Measurements from ENCODE around the gene KIAA1191.

The KIAA1191 gene

DNA sequence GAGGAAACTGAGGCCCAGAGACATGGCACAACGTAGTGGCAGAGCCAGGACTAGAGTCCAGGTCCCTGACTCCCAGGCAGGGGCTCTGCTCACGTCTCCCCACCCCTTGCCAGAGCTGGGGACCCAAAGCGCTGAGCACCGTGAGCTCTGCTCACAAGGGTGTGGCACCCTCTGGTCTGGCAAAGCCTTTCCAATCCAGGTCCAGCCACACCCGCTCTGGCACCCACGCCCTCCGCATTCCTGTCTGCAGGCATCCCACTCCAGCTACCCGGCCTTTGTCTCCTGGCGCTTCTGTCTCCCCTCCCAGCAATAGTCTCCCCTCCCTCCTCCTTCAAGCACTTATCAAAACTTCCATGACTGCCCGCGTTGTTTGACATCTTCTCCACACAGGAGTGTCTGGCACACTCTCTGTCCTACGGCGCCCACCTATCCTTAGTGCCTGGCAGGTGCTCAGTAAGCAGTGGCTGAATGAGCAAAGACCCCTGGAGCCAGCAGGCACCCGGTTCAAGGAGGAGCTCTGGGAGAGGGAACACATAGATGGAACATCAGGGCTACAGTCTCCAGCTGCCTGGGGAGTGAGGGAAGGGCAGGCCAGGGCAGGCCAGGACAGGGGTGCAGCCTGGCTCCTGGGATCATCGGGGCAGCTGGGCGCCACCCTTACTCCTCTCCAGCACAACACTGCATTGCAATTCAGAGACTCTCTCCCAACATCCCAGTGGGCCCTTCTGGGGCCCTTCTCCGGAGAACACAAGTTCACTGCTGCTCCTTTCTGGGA lies 39.0 kb upstream of the KIAA1191 start:
- Histone ChIP-seq H3K9me3 (ENCODE audit: control insufficient read depth, insufficient read depth, low read length) (no peaks in the 10 kb centered on the region), H3K27ac (ENCODE audit: low read length) (no peak overlapping the region), H3K4me1 (ENCODE audit: control insufficient read depth, insufficient read depth, low read length) (no peaks in the 10 kb centered on the region), H3K36me3 (ENCODE audit: control insufficient read depth, insufficient read depth, low read length) (no peaks in the 10 kb centered on the region), H3K27me3 (ENCODE audit: control insufficient read depth, insufficient read depth, low read length) (no peaks in the 10 kb centered on the region), H3K4me3 (ENCODE audit: low read length) (no peak overlapping the region)
- no peak for DNase-seq (ENCODE audit: low read depth, low spot score)
- WGBS (ENCODE audit: insufficient coverage, insufficient read length): no CpG with 5 or more reads among the region's 17 CpGs

DNA sequence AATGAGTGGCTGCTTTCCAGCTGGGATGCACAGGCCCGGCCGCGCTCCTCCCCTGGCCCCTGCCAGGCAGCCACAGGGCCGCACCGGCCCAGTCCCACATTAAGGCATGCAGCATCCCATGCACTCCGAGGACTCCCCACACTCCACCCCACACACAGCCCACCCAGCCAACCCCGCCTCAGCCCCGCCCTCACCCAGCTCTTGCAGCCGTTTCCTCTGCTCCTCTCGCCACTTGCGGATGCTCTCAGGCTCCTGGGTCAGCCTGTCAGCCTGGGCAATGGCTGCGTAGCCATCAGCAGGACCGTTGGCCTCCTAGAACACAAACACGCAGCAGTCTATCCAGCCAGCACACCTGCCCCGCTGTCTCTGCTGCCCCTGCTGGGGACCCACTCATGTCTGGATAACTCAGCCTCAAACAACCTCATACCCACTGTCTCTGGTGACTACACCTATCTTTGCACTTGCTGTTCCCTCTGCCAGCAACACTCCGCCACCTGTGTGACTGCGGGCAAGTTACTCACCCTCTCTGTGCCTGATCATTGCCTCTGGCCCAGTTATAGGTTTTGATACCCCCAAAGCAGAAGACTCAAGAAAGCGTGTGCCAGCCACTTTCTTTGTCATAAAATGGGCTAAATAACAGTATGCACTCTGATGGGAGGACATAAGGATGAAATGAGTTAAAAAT lies 36.3 kb upstream of the KIAA1191 start:
- H3K36me3 ChIP-seq (ENCODE audit: control insufficient read depth, insufficient read depth, low read length): no peaks in the 10 kb centered on the region
- WGBS (ENCODE audit: insufficient coverage, insufficient read length): no CpG with 5 or more reads among the region's 18 CpGs

GRCh38 chr5:176396330-176396729 lies 34.8 kb upstream of the KIAA1191 start:
- WGBS (ENCODE audit: insufficient coverage, insufficient read length): no CpG with 5 or more reads among the region's 6 CpGs
- Histone ChIP-seq H3K9me3 (ENCODE audit: control insufficient read depth, insufficient read depth, low read length) (no peaks in the 10 kb centered on the region), H3K27ac (ENCODE audit: low read length) (no peak overlapping the region), H3K27me3 (ENCODE audit: control insufficient read depth, insufficient read depth, low read length) (no peaks in the 10 kb centered on the region), H3K36me3 (ENCODE audit: control insufficient read depth, insufficient read depth, low read length) (no peaks in the 10 kb centered on the region), H3K4me1 (ENCODE audit: control insufficient read depth, insufficient read depth, low read length) (no peaks in the 10 kb centered on the region), H3K4me3 (ENCODE audit: low read length) (no peak overlapping the region)
- no peak for DNase-seq (ENCODE audit: low read depth, low spot score)

More for the DNA sequence above, 36.3 kb upstream of the KIAA1191 start:
- Histone ChIP-seq H3K9me3 (ENCODE audit: control insufficient read depth, insufficient read depth, low read length) (no peaks in the 10 kb centered on the region), H3K4me1 (ENCODE audit: control insufficient read depth, insufficient read depth, low read length) (no peaks in the 10 kb centered on the region), H3K4me3 (ENCODE audit: low read length) (no peak overlapping the region), H3K27ac (ENCODE audit: low read length) (no peak overlapping the region), H3K27me3 (ENCODE audit: control insufficient read depth, insufficient read depth, low read length) (no peaks in the 10 kb centered on the region)
- no peak for DNase-seq (ENCODE audit: low read depth, low spot score)

DNA sequence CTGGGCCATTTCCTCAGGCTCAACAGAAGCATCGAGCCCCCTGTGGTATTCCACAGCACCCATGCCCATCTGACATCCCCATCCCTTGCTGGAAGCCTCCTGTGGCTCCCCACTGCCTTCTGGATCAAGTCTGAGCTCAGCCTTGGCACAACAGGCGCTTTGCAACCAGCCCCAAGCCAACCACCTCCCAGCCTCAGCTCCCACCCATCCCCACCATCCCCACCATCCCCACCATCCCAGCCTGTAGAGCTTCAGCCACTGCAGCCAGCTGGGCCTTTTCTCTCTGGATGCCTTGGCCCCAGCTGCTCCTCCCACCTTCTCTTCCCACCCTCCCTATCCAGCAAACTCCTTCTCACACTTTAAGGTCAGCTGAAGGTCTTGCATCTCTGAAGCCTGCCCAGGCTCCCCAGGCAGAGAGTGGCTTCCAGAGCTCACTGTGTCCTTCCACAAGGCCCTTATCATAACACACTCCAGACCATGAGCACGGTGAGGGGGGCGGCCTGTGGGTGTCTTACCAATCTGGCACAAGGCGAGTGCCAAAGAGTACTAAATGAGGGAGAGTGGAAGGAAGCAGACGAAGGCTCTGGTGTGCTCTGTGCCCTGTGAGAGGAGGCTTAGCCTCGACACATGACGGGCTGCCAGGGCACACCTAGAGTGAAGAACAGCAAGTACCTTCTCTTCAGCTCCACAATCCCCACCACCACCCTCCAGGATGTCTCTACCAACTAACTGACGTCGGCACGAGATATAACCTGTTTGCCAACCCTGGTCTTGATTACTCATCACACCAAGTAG lies 33.5 kb upstream of the KIAA1191 start:
- Histone ChIP-seq H3K4me3 (ENCODE audit: low read length) (no peak overlapping the region), H3K4me1 (ENCODE audit: control insufficient read depth, insufficient read depth, low read length) (no peaks in the 10 kb centered on the region), H3K36me3 (ENCODE audit: control insufficient read depth, insufficient read depth, low read length) (no peaks in the 10 kb centered on the region), H3K27me3 (ENCODE audit: control insufficient read depth, insufficient read depth, low read length) (no peaks in the 10 kb centered on the region), H3K27ac (ENCODE audit: low read length) (no peak overlapping the region), H3K9me3 (ENCODE audit: control insufficient read depth, insufficient read depth, low read length) (no peaks in the 10 kb centered on the region)
- WGBS (ENCODE audit: insufficient coverage, insufficient read length): no CpG with 5 or more reads among the region's 11 CpGs
- DNase-seq (ENCODE audit: low read depth, low spot score): no peak

GRCh38 chr5:176394096-176394495 lies 32.5 kb upstream of the KIAA1191 start:
- Histone ChIP-seq H3K36me3 (ENCODE audit: control insufficient read depth, insufficient read depth, low read length) (no peaks in the 10 kb centered on the region), H3K4me3 (ENCODE audit: low read length) (no peak overlapping the region), H3K9me3 (ENCODE audit: control insufficient read depth, insufficient read depth, low read length) (no peaks in the 10 kb centered on the region), H3K27me3 (ENCODE audit: control insufficient read depth, insufficient read depth, low read length) (no peaks in the 10 kb centered on the region), H3K27ac (ENCODE audit: low read length) (no peak overlapping the region), H3K4me1 (ENCODE audit: control insufficient read depth, insufficient read depth, low read length) (no peaks in the 10 kb centered on the region)
- no peak for DNase-seq (ENCODE audit: low read depth, low spot score)
- WGBS (ENCODE audit: insufficient coverage, insufficient read length): no CpG with 5 or more reads among the region's 9 CpGs

GRCh38 chr5:176392526-176392925 lies 31.0 kb upstream of the KIAA1191 start:
- no peaks in the 10 kb centered on the region for H3K27me3 ChIP-seq (ENCODE audit: control insufficient read depth, insufficient read depth, low read length)
- no peaks in the 10 kb centered on the region for H3K36me3 ChIP-seq (ENCODE audit: control insufficient read depth, insufficient read depth, low read length)
- no peaks in the 10 kb centered on the region for H3K9me3 ChIP-seq (ENCODE audit: control insufficient read depth, insufficient read depth, low read length)
- no peaks in the 10 kb centered on the region for H3K4me1 ChIP-seq (ENCODE audit: control insufficient read depth, insufficient read depth, low read length)
- no peak overlapping the region for H3K4me3 ChIP-seq (ENCODE audit: low read length)
- no peak for DNase-seq (ENCODE audit: low read depth, low spot score)
- WGBS (ENCODE audit: insufficient coverage, insufficient read length): no CpG with 5 or more reads among the region's 11 CpGs
- no peak overlapping the region for H3K27ac ChIP-seq (ENCODE audit: low read length)

DNA sequence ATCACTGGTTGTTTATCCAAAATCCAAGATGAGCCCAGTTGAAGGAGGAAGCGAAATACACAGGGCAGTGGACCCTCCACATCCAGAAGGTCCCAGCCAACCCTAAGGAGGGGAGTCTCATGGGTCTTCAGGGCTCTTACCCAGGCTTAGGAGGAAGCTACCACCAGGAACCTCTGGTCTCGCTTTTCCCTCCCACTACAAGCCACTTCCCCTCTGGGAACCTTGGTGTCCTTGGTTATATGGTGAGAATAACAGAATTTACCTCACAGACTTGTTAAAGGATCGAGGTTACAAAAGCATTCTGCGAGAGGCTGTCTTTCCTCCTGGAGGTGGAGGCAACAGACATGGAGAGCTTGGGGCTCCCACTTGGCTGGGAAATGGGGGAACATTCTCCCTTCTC lies 30.4 kb upstream of the KIAA1191 start:
- Histone ChIP-seq H3K9me3 (ENCODE audit: control insufficient read depth, insufficient read depth, low read length) (no peaks in the 10 kb centered on the region), H3K36me3 (ENCODE audit: control insufficient read depth, insufficient read depth, low read length) (no peaks in the 10 kb centered on the region), H3K27ac (ENCODE audit: low read length) (no peak overlapping the region), H3K4me3 (ENCODE audit: low read length) (no peak overlapping the region), H3K4me1 (ENCODE audit: control insufficient read depth, insufficient read depth, low read length) (no peaks in the 10 kb centered on the region), H3K27me3 (ENCODE audit: control insufficient read depth, insufficient read depth, low read length) (no peaks in the 10 kb centered on the region)
- DNase-seq (ENCODE audit: low read depth, low spot score): no peak
- WGBS (ENCODE audit: insufficient coverage, insufficient read length): no CpG with 5 or more reads among the region's 4 CpGs

- H3K27me3 ChIP-seq (ENCODE audit: control insufficient read depth, insufficient read depth, low read length): no peaks in the 10 kb centered on the region
- no CpG with 5 or more reads among the region's 4 CpGs for WGBS (ENCODE audit: insufficient coverage, insufficient read length)
- H3K4me3 ChIP-seq (ENCODE audit: low read length): no peak overlapping the region
- H3K9me3 ChIP-seq (ENCODE audit: control insufficient read depth, insufficient read depth, low read length): no peaks in the 10 kb centered on the region
- no peak overlapping the region for H3K27ac ChIP-seq (ENCODE audit: low read length)
- H3K36me3 ChIP-seq (ENCODE audit: control insufficient read depth, insufficient read depth, low read length): no peaks in the 10 kb centered on the region
- no peak for DNase-seq (ENCODE audit: low read depth, low spot score)
- no peaks in the 10 kb centered on the region for H3K4me1 ChIP-seq (ENCODE audit: control insufficient read depth, insufficient read depth, low read length)
These were observed 29.9 kb upstream of the KIAA1191 start for GRCh38 chr5:176391479-176391878.

DNA sequence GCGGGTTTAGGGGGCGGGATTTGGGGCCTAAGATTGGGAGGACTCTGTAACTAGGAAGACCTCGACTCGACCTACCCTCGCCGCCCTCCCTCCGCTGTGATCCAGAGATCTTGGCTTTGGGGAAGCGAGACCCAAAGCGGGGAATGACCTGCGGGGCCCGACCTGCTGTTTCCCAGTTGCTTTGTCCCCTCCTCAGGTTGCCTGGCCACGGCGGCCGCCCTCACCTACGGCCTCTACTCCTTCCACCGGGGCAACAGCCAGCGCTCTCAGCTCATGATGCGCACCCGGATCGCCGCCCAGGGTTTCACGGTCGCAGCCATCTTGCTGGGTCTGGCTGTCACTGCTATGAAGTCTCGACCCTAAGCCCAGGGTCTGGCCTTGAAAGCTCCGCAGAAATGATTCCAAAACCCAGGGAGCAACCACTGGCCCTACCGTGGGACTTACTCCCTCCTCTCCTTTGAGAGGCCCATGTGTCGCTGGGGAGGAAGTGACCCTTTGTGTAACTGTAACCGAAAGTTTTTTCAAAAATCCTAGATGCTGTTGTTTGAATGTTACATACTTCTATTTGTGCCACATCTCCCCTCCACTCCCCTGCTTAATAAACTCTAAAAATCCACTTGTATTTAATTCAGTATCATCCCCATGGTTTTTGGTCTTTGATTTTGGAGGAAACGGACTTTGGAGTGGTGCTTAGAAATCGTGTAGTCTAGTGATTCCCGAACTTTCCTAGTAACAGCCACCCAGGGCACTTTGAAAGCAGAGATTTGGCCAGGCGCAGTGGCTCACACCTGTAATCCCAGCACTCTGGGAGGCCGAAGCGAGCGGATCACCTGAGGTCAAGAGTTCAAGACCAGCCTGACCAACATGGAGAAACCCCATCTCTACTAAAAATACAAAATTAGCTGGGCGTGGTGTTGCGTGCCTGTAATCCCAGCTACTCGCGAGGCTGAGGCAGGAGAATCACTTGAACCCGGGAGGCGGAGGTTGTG lies 27.9 kb upstream of the KIAA1191 start:
- Histone ChIP-seq H3K27ac (ENCODE audit: low read length) (no peak overlapping the region), H3K4me1 (ENCODE audit: control insufficient read depth, insufficient read depth, low read length) (no peaks in the 10 kb centered on the region), H3K9me3 (ENCODE audit: control insufficient read depth, insufficient read depth, low read length) (no peaks in the 10 kb centered on the region), H3K4me3 (ENCODE audit: low read length) (peak overlapping the region; percentile 78), H3K27me3 (ENCODE audit: control insufficient read depth, insufficient read depth, low read length) (no peaks in the 10 kb centered on the region), H3K36me3 (ENCODE audit: control insufficient read depth, insufficient read depth, low read length) (peaks cover 10% of the 10 kb centered on the region; the same call in 1 of the 2 replicates)
- WGBS (ENCODE audit: insufficient coverage, insufficient read length): no CpG with 5 or more reads among the region's 41 CpGs
- no peak for DNase-seq (ENCODE audit: low read depth, low spot score)
